Loucy (cell line): ENCODE data around the gene CXCR5.
A peak's percentile ranks its signal among the peaks of the same experiment; 100 is the strongest.

ENCODE experiments used
- H2AFZ ChIP-seq: fragments of 200-600 bp; sonication (generic); 2 replicates; pipeline ENCODE4 v1.6.0; 2016; ENCODE audit warnings: antibody characterized with exemption, mild to moderate bottlenecking, low read length, moderate library complexity
- H3F3A ChIP-seq: fragments of 200-600 bp; 2 replicates; pipeline ENCODE4 v1.6.0; 2016; ENCODE audit warnings: antibody characterized with exemption, low read depth, mild to moderate bottlenecking
- H3K27me3 ChIP-seq: fragments of 200-600 bp; sonication (generic); 2 replicates; pipeline ENCODE4 v1.6.1; 2014; ENCODE audit warnings: low read length, mild to moderate bottlenecking; ENCODE audit not compliant: insufficient read depth, poor library complexity, severe bottlenecking
- H3K36me3 ChIP-seq: fragments of 200-600 bp; sonication (generic); 2 replicates; pipeline ENCODE4 v1.6.1; 2016; ENCODE audit warnings: low read length; ENCODE audit not compliant: insufficient read depth
- H3K4me1 ChIP-seq: fragments of 200-600 bp; sonication (generic); 2 replicates; pipeline ENCODE4 v1.5.1; 2014; ENCODE audit warnings: low read length, mild to moderate bottlenecking; ENCODE audit not compliant: insufficient read depth, poor library complexity, severe bottlenecking
- H3K4me2 ChIP-seq: fragments of 200-600 bp; sonication (generic); 2 replicates; pipeline ENCODE4 v1.6.0; 2014; ENCODE audit warnings: antibody characterized with exemption, low read length, low read depth, mild to moderate bottlenecking; ENCODE audit not compliant: poor library complexity, severe bottlenecking
- H3K4me3 ChIP-seq: fragments of 200-600 bp; sonication (generic); 2 replicates; pipeline ENCODE4 v1.5.1; 2014; ENCODE audit warnings: low read length, mild to moderate bottlenecking, mixed read lengths; ENCODE audit not compliant: poor library complexity, severe bottlenecking
- H3K79me2 ChIP-seq: fragments of 200-600 bp; sonication (generic); 2 replicates; pipeline ENCODE4 v1.6.1; 2014; ENCODE audit warnings: low read length; ENCODE audit not compliant: insufficient read depth
- H3K9ac ChIP-seq: fragments of 200-600 bp; sonication (generic); 2 replicates; pipeline ENCODE4 v1.6.0; 2014; ENCODE audit warnings: mild to moderate bottlenecking, low read depth, low read length, moderate library complexity; ENCODE audit not compliant: poor library complexity, severe bottlenecking
- H3K9me2 ChIP-seq: fragments of 200-600 bp; sonication (generic); replicated peaks from 2 replicates; pipeline ENCODE4 v1.6.1; 2016; ENCODE audit warnings: low read depth, low read length, mixed read lengths
- H3K9me3 ChIP-seq: fragments of 200-600 bp; sonication (generic); 2 replicates; pipeline ENCODE4 v1.6.1; 2014; ENCODE audit warnings: mild to moderate bottlenecking, antibody characterized with exemption, low read length, low read depth; ENCODE audit not compliant: insufficient read depth
- H4K20me1 ChIP-seq: fragments of 200-600 bp; sonication (generic); 2 replicates; pipeline ENCODE4 v1.6.0; 2014; ENCODE audit warnings: antibody characterized with exemption, low read length, mild to moderate bottlenecking; ENCODE audit not compliant: insufficient read depth, poor library complexity, severe bottlenecking
- CTCF ChIP-seq: fragments of 200-600 bp; sonication (generic); conservative IDR thresholded peaks from 2 replicates; pipeline ENCODE4 v1.5.1; 2014; ENCODE audit warnings: mild to moderate bottlenecking, antibody characterized with exemption, low read length
- EZH2phosphoT487 ChIP-seq: fragments of 200-600 bp; IDR thresholded peaks from 2 replicates; pipeline ENCODE4 v1.6.1; 2018; ENCODE audit warnings: antibody characterized with exemption, mild to moderate bottlenecking, moderate library complexity, borderline replicate concordance

Gene CXCR5

GRCh38 chr11:118889797-118890196, 6.1 kb downstream of the CXCR5 start:
- H3F3A ChIP-seq = no peaks in the 10 kb centered on the region
- peaks cover 15% of the 10 kb centered on the region for H3K4me1 ChIP-seq
- H2AFZ ChIP-seq = no peak overlapping the region
- no peak overlapping the region for H3K4me3 ChIP-seq
- no peak overlapping the region for H3K4me2 ChIP-seq
- no peak for TF ChIP-seq CTCF
- TF ChIP-seq EZH2phosphoT487 = no peak
- H3K79me2 ChIP-seq = no peaks in the 10 kb centered on the region
- H3K9me2 ChIP-seq = no peaks in the 10 kb centered on the region
- H4K20me1 ChIP-seq = no peaks in the 10 kb centered on the region
- no peaks in the 10 kb centered on the region for H3K27me3 ChIP-seq
- H3K9ac ChIP-seq = no peak overlapping the region
- H3K36me3 ChIP-seq = no peaks in the 10 kb centered on the region
- H3K9me3 ChIP-seq = no peaks in the 10 kb centered on the region

GRCh38 chr11:118892514-118892913, 8.8 kb downstream of the CXCR5 start:
- TF ChIP-seq CTCF = no peak
- TF ChIP-seq EZH2phosphoT487 = no peak
- H3K9ac ChIP-seq = peak overlapping the region; percentile 41
- peaks cover 15% of the 10 kb centered on the region for H3K4me1 ChIP-seq
- H3K4me3 ChIP-seq = peak overlapping the region; percentile 47
- no peaks in the 10 kb centered on the region for H3K9me3 ChIP-seq
- no peaks in the 10 kb centered on the region for H4K20me1 ChIP-seq
- H3K4me2 ChIP-seq = peak overlapping the region; percentile 65
- no peaks in the 10 kb centered on the region for H3K79me2 ChIP-seq
- no peaks in the 10 kb centered on the region for H3K9me2 ChIP-seq
- no peaks in the 10 kb centered on the region for H3K36me3 ChIP-seq
- no peak overlapping the region; the same call in 1 of the 2 replicates for H2AFZ ChIP-seq
- H3K27me3 ChIP-seq = no peaks in the 10 kb centered on the region
- no peaks in the 10 kb centered on the region for H3F3A ChIP-seq

- H3K79me2 ChIP-seq = no peaks in the 10 kb centered on the region
- H3K9ac ChIP-seq = peak overlapping the region; percentile 41
- H3K9me3 ChIP-seq = no peaks in the 10 kb centered on the region
- H2AFZ ChIP-seq = no peak overlapping the region; the same call in 1 of the 2 replicates
- H3K36me3 ChIP-seq = no peaks in the 10 kb centered on the region
- no peaks in the 10 kb centered on the region for H3F3A ChIP-seq
- H3K27me3 ChIP-seq = no peaks in the 10 kb centered on the region
- peak overlapping the region; percentile 47 for H3K4me3 ChIP-seq
- H3K4me2 ChIP-seq = peak overlapping the region; percentile 65
- H3K9me2 ChIP-seq = no peaks in the 10 kb centered on the region
- no peak for TF ChIP-seq EZH2phosphoT487
- H3K4me1 ChIP-seq = peaks cover 15% of the 10 kb centered on the region
- H4K20me1 ChIP-seq = no peaks in the 10 kb centered on the region
Observed at GRCh38 chr11:118892964-118893363, 9.3 kb downstream of the CXCR5 start.

- H3K9me2 ChIP-seq = no peaks in the 10 kb centered on the region
- no peaks in the 10 kb centered on the region for H3F3A ChIP-seq
- no peaks in the 10 kb centered on the region for H3K36me3 ChIP-seq
- H2AFZ ChIP-seq = no peak overlapping the region
- no peak overlapping the region for H3K4me3 ChIP-seq
- no peaks in the 10 kb centered on the region for H3K9me3 ChIP-seq
- TF ChIP-seq EZH2phosphoT487 = no peak
- TF ChIP-seq CTCF = no peak
- H4K20me1 ChIP-seq = no peaks in the 10 kb centered on the region
- H3K9ac ChIP-seq = peak overlapping the region; percentile 41
- no peaks in the 10 kb centered on the region for H3K79me2 ChIP-seq
- no peak overlapping the region for H3K4me2 ChIP-seq
- H3K4me1 ChIP-seq = peaks cover 15% of the 10 kb centered on the region
- H3K27me3 ChIP-seq = no peaks in the 10 kb centered on the region
Observed at GRCh38 chr11:118893662-118894061, 10.0 kb downstream of the CXCR5 start.
